Activated T-cell treated with anti-CD3 and anti-CD28 coated beads, Interleukin-2, amount 50 U/mL, for 48 hours (primary cell): ENCODE results near the gene HTD2.

Experiments used
- DNase-seq, 2 experiments: peaks; one replicate each; pipeline ENCODE4 v3.0.0-alpha.2; 2020

The HTD2 gene

DNA sequence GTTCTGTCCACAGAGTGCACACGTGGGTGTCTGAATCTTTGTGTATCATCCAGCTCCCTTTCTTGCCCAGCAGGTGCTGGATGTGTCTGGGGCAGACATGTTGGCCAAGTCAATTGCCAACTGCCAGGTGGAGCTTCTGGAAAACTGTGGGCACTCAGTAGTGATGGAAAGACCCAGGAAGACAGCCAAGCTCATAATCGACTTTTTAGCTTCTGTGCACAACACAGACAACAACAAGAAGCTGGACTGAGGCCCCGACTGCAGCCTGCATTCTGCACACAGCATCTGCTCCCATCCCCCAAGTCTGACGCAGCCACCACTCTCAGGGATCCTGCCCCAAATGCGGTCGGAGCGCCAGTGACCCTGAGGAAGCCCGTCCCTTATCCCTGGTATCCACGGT lies 12.8 kb upstream of the HTD2 start:
- no peak for DNase-seq

DNA sequence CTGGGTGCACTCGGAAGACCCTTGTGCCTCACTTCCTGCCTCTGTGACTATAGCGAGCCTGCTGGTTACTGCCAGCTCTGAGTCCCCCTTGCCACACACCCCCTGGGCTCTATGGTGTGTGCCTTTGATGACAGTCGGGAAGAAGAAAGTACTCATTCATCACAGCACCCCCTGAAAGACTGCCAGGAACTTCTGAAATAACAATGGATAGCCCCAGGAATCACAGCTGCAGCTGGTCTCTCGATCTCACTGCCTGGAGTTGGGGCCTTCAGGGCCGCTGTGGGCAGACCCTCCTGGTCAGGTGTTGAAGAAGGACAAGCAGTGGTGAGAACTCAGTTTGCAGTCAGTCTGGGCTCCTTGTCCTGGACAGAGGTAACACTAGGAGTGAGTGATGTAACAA lies 10.1 kb upstream of the HTD2 start:
- DNase-seq: no peak

GRCh38 chr3:58296843-58297242 lies 9.5 kb upstream of the HTD2 start:
- DNase-seq: no peak

DNA sequence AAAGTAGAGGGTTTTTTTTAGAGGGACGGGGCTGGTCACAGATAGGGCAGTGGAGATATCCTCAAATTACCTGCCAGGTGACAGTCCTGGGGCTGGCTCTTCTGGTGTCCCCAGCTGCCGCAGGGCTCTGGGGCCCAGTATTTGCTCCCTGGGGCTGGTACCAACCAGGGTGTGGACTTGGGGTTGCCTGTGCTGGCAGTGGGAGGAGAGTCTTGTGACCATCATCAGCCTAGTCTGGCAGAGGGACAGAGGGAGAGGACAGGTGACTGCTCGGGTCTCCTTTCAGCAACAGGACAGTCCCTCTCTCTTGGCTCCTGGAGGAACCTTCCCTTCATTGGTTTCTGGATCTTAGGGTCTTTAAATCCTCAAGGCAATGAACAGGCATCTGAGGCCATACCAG lies 8.1 kb upstream of the HTD2 start:
- DNase-seq: no peak

DNA sequence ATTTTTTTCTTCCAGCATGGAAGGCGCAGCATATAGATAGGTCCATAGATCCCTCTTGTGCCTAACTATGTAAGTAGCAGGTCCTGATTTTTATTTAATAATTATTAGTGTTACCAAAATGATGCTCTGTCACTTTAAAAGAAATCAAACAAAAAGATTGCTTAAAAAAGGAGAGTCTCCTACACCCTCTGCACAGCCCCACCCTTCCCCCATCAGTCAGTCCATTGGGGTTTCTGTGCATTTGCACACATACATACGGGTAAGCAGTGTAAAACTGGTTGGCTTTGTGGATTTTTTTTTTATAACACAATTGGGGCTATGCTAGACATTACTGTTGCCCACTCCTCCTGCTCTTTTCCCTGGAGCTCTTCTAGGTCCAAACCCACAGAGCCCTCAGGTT lies 7.2 kb upstream of the HTD2 start:
- DNase-seq: no peak

GRCh38 chr3:58299839-58300516 lies 6.3 kb upstream of the HTD2 start:
- no peak for DNase-seq

DNA sequence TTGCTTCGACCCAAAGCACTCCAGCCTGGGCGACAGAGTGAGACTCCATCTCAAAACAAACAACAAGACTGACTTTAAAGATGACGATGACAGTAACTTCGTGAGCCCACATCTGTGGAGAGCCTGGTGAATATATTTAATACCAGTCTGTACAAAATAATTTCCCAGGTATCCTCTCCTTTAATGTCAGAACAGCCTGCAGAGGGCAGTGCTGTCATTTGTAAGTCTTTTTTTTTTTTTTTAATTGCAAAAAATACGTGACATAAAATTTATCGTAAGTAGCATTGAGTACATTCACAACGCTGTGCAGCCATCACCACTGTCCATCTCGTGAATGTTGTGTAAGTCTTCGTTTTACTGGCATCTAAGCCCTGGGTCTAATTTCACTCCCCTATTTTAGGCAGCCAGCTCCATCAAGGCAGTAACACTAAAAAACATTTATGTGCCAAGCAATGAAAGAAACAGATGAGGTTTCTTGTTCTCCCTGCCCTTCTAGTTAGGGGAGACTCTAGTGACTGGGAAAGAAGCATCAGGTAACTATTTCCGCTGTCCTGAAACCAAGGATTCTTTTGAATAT lies 1.4 kb downstream of the HTD2 start:
- DNase-seq: peak in 1 of 2 experiments; percentile 44

DNA sequence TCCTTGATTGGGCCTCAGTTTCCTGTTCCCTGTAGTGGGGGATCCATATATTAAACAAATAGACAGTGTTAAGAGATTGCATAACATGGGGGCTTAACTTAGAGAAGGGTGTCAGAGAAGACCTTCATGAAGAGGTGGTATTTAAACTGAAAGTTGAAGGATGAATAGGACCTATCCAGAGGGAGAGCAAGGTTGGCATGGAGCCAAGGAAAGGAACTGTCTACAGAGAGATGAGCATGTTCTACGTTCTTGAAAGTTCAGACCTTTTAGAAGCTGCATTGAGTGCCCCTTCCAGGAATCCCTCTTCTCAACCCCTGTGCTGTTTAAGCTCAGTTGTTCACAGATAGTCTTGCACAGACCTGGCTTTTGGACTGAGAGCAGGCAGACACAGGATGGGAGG lies 2.4 kb downstream of the HTD2 start:
- DNase-seq: no peak

DNA sequence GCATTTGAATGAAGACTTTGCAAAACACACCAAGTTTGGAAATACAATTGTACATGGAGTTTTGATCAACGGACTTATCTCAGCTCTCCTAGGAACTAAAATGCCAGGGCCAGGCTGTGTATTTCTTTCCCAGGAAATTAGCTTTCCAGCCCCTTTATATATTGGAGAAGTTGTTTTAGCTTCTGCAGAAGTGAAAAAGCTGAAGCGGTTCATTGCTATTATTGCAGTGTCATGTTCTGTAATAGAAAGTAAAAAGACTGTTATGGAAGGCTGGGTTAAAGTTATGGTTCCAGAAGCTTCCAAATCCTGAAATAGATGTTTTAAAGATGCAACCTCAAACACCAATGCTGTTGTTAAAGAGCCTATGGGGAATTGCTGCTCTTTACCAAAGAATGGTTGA lies 11.5 kb downstream of the HTD2 start:
- no peak for DNase-seq

DNA sequence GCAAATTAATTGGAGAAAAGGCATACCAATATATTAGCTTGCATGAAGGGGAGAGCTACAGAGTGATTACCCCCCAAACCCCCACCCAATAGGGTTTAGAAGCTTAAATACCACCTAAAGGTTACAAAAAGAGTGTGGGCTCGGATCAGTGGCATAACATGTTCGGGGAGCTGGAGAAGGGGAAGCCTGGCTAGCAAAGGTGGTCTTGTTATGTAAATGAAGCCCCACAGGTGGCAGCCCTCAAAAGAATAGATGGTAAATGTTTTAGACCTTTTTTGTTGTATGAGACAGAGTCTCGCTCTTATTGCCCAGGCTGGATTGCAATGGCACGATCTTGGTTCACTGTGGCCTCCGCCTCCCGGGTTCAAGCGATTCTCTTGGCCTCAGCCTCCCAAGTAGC lies 15.5 kb downstream of the HTD2 start:
- no peak for DNase-seq

DNA sequence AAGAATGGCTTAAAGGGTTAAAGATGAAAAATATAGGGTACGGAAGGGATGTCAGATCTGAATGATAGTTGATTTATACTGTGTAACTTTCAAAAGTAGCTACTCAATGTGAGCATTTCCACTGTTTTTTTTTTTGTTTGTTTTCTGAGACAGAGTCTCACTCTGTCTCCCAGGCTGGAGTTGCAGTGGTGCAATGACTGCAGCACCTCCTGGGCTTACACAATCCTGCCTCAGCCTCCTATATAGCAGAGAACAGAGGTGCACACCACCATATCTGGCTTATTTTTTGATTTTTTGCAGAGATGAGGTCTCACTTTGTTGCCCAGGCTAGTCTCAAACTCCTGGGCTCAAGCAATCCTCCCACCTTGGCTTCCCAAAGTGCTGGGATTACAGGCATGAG lies 16.5 kb downstream of the HTD2 start:
- no peak for DNase-seq

- no peak for DNase-seq
Observed at GRCh38 chr3:58323529-58324390, 17.4 kb downstream of the HTD2 start.

- no peak for DNase-seq
Observed at GRCh38 chr3:58324391-58325390, 18.4 kb downstream of the HTD2 start.

- no peak for DNase-seq
Observed at GRCh38 chr3:58325525-58325992, 19.2 kb downstream of the HTD2 start.

- DNase-seq: no peak
Observed at GRCh38 chr3:58326267-58326900, 20.1 kb downstream of the HTD2 start.

DNA sequence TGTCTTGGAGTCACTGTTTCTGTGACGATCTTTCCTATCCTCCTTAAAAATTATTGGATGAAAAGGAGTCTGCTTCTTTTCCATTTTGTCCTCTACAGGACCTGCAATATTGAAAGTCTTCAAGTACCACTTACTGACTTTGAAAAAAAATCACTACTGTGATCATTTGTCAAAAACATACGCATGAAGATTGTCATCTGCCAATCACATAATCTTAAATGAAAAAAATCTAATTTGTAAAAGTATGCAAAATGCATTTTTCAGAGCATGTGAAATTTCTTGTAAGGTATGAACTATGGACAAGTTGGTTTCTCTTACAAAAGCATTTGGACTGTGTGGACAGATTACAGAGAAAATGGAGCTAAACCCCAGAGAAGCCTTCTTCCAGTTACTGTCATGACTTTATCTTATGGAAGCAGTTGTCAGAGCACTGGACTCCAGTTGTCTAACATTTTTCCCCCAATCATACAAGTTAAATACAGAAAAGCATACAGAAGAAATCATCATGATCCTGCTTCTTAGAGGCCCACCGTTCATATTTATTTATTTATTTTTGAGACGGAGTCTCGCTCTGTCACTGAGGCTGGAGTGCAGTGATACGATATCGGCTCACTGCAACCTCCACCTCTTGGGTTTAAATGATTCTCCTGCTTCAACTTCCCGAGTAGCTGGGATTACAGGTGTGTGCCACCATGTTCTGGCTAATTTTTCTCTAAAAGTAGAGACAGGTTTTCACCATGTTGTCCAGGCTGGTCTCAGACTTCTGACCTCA lies 23.0 kb downstream of the HTD2 start:
- no peak for DNase-seq

DNA sequence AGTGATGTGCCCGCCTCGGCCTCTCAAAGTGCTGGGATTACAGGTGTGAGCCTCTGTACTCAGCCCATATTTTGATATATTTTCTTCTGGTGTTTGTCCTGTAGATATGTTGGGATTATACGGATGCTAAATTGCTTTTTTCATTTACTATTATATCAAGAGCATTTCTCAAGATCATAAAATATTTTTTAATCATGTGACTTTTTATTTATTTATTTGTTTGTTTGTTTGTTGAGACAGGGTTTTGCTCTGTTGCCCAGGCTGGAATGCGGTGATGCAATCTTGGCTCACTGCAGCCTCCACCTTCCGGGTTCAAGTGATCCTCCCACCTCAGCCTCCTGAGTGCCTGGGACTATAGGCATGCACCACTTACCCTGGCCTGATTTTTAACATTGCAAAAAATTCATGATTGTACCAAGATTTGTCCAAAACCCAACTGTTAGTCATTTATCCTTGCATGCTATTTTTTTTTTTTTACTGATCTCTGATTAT lies 23.6 kb downstream of the HTD2 start:
- no peak for DNase-seq

DNA sequence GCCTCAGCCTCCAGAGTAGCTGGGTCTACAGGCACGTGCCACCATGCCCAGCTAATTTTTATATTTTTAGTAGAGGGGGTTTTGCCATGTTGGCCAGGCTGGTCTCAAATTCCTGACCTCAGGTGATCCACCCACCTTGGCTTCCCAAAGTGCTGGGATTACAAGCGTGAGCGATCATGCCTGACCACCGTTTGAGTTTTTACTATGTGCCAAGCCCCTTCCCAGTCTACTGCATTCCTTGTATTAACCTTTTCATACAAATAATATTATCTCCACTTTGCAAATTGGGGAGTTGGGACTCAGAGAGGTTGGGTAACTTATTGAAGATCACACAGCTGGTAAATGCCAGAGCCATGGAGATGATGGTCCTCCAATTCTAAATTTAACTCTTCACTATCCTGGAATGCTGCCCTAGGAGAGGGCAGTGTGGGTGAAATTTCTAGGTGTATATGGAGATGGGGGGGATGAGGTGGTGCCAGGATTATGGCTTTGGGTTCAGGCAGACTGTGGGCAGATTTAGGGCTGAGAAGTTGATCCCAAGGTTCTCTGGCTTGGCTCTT lies 25.4 kb downstream of the HTD2 start:
- DNase-seq: no peak

DNA sequence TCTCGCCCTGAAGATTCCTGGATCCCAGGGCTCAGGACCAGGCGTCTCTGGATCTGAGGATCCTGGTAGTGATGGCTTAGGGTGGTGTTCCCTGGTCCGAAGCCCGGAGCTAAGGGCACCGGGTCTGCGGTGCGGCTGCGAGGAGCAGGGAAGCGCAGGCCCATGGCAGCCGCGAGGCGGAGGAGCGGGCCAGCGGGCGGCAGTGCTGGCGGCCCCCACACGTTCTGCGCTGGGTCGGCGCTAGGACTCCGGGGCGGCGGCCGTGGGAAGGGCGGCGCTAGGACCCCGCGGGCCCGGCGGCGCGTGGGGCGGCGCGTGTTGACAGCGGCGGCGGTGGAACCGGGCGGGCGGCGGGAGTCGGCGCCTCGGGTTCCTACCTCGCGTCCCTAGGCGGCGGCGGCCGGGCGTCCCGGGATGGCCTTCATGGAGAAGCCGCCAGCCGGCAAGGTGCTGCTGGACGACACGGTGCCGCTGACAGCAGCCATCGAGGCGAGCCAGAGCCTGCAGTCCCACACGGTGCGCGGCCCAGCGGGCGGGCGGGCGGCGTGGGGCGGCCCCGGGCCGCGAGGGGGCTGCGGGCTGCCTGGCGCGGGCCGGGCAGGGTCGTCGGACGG lies 26.4 kb downstream of the HTD2 start, which contains the start of gene PXK:
TSS of gene PXK (plus strand) at position 318 of the 614 bp plus-strand sequence. CDS start at position 415, 97 bp downstream.
- DNase-seq: peak; percentile 80 to 88
